Aorta (tissue), 5 donors: ENCODE measurements around the gene POR. TPM values are rescaled to one million over a fixed set of nuclear protein-coding genes. Genes with fewer than 3 reads are reported as not detected.

Experiments used
- ATAC-seq: fragments of 200-7000 bp; cut with Tn5 transposase; one replicate; pipeline ENCODE4 v1.9.1; 2022; ENCODE audit warnings: moderate library complexity; ENCODE audit not compliant: low FRiP score
- DNase-seq, 2 donors: peaks; one replicate each; pipeline ENCODE4 v3.0.0-alpha.2; 2020
- H3K27ac ChIP-seq, 2 donors: one replicate each; pipeline ENCODE4 v1.5.1; 2013; ENCODE audit warnings: low read length in 2 of 2, mild to moderate bottlenecking in 2 of 2, moderate library complexity in 2 of 2, control low read depth in 1 of 2, inconsistent platforms in 1 of 2, low read depth in 1 of 2
- H3K27me3 ChIP-seq, 2 donors: one replicate each; pipeline ENCODE4 v1.6.1; 2013; ENCODE audit warnings: control low read depth in 1 of 2, low read length in 1 of 2, mild to moderate bottlenecking in 1 of 2, moderate library complexity in 1 of 2; ENCODE audit not compliant: insufficient read depth in 2 of 2, control insufficient read depth in 1 of 2
- H3K36me3 ChIP-seq, 2 donors: one replicate each; pipeline ENCODE4 v1.6.1; 2013; ENCODE audit warnings: control low read depth in 1 of 2, low read length in 1 of 2, mild to moderate bottlenecking in 1 of 2; ENCODE audit not compliant: insufficient read depth in 2 of 2, control insufficient read depth in 1 of 2
- H3K4me1 ChIP-seq, 2 donors: one replicate each; pipeline ENCODE4 v1.6.1; 2013; ENCODE audit warnings: low read length in 2 of 2, control low read depth in 1 of 2, mild to moderate bottlenecking in 1 of 2, moderate library complexity in 1 of 2; ENCODE audit not compliant: insufficient read depth in 2 of 2, control insufficient read depth in 1 of 2
- H3K4me3 ChIP-seq, 2 donors: one replicate each; pipeline ENCODE4 v1.5.1; 2013; ENCODE audit warnings: low read length in 2 of 2, control low read depth in 1 of 2, mild to moderate bottlenecking in 1 of 2
- H3K9me3 ChIP-seq: one replicate; pipeline ENCODE4 v1.6.1; 2013; ENCODE audit warnings: mild to moderate bottlenecking, low read length; ENCODE audit not compliant: control insufficient read depth
- whole genome bisulfite sequencing, 2 donors: extraction: QIAGEN DNeasy Blood & Tissue Kit; methylation state at CpG; one replicate each; pipeline ENCODE4 v1.1.7; 2013; 5-methylcytosine and 5-hydroxymethylcytosine counted together
- intact Hi-C, 2 donors: fragments of 100-400 bp; cut with DNase I; formaldehyde crosslinking; loops; one replicate each; pipeline versions ENCODE4 v1.14.2 to v1.15.0; 2022
- polyA plus RNA-seq, 2 donors: library from polyadenylated mRNA; stranded (reverse); fragments of 200-250 nt; gene quantifications; one replicate each; pipeline ENCODE4 v1.2.3, GENCODE V29; 2013
- total RNA-seq, 2 donors: library from RNA; stranded (reverse); fragmentation: NEBNext Ultra II Directional; extraction: Animal tissue kit (Norgen Biotek cat#: 25700); gene quantifications; one replicate each; pipeline ENCODE4 v1.2.1, GENCODE V29; 2021
- donor health status: healthy with polysubstance abuse.
- donor health status: Bipolar disorder and iron deficiency.
- donor health status: DM: no; HTN: no; CAD: no.
- donor health status: DM: no; HTN: no; CAD: no.
- donor health status: DM: yes; HTN: yes; CAD: no.

POR gene
- total and polyA plus RNA-seq, 4 donors: 40.4 to 121 (median 79.6) TPM

DNA sequence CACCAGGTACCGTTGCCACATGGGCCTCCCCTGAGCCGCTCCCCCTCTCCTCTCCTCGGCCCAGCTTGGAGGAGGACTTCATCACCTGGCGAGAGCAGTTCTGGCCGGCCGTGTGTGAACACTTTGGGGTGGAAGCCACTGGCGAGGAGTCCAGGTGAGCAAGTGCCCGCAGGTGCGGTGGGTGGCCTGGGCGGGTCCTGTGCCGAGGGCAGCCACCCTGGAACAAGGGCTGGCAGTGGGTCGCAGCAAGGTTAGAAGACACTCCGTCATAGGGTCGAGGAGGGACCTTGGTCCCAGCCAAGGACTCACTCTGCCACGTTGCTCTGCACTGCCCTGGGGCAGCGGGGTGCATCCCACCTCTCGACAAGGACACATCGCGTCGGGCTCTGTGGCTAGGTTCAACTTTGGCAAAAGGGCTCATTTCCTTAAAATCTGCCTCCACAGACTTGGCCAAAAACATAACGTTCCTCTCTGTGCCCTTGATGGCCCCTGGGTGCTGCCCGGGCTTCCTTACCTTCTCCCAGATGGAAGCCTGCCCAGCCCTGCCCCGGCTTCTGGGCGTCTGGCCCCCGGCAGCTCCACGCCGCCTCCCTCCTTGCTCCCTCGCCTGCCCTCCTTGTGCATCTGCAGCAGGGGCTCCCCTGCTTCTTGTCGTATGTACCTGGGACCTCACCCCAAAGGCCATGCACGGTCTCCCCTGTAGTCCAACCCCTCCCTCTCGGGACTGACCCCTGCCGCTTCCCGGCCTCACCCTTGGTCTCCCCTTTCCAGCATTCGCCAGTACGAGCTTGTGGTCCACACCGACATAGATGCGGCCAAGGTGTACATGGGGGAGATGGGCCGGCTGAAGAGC is 66.7 kb downstream of the POR start:
- Histone ChIP-seq H3K4me1 (no peaks in the 10 kb centered on the region), H3K9me3 (no peaks in the 10 kb centered on the region), H3K36me3 (peaks cover 0 to 9% of the 10 kb centered on the region in 2 donors), H3K27ac (no peak overlapping the region), H3K27me3 (no peaks in the 10 kb centered on the region), H3K4me3 (no peak overlapping the region)
- intact Hi-C loops: no loop called here
- WGBS, 2 donors: 83 to 84% methylated on average over 38 of the region's 38 CpGs
- DNase-seq (no peak), ATAC-seq (no peak)

DNA sequence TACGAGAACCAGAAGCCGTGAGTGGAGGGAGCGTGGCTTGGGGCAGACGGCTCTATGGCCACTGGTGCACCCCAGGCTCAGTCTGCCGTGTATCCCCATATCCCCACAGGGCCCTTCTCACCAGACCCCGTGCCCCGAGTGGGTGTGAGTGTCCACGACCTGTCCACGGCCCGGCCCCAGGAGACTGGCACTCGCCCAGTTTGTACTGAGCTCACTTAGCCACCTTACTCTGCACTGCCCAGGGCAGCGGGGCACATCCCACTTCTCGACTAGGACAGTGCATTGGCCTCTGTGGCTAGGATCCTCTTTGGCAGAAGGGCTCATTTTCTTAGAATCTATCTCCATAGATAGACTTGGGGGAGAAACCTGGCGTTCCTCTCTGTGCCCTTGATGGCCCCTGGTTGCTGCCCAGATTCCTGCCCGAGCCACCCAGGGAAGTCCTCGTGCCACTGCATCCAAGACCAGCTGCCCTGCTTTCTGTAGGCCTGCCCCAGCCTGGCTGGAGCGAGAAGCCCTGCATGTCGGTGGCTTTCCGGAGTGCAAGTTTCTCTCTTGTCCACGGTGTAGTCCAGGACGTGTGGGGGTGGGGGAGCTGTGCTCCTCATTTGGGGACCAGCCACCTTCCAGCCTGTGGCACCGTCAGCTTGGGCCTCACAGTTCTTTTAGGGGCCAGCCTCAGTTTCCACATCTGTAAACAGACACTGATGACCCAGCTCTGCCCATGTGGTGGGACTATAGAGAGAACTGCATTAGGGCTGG is 67.5 kb downstream of the POR start:
- peaks cover 0 to 12% of the 10 kb centered on the region in 2 donors for H3K36me3 ChIP-seq
- intact Hi-C loops: no loop called here
- H3K27ac ChIP-seq: no peak overlapping the region
- H3K9me3 ChIP-seq: no peaks in the 10 kb centered on the region
- ATAC-seq (no peak), DNase-seq (no peak)
- H3K27me3 ChIP-seq: no peaks in the 10 kb centered on the region
- no peaks in the 10 kb centered on the region for H3K4me1 ChIP-seq
- 81 to 86% methylated on average over 22 of the region's 22 CpGs for WGBS, 2 donors
- H3K4me3 ChIP-seq: no peak overlapping the region

GRCh38 chr7:75983471-75984129 is 68.6 kb downstream of the POR start:
- WGBS, 2 donors: 79 to 81% methylated on average over 26 of the region's 26 CpGs
- peaks cover 0 to 13% of the 10 kb centered on the region in 2 donors for H3K36me3 ChIP-seq
- H3K4me3 ChIP-seq: no peak overlapping the region
- no peaks in the 10 kb centered on the region for H3K27me3 ChIP-seq
- H3K4me1 ChIP-seq: no peaks in the 10 kb centered on the region
- intact Hi-C loops: no loop called here
- ATAC-seq (no peak), DNase-seq (no peak)
- no peak overlapping the region for H3K27ac ChIP-seq
- H3K9me3 ChIP-seq: no peaks in the 10 kb centered on the region

DNA sequence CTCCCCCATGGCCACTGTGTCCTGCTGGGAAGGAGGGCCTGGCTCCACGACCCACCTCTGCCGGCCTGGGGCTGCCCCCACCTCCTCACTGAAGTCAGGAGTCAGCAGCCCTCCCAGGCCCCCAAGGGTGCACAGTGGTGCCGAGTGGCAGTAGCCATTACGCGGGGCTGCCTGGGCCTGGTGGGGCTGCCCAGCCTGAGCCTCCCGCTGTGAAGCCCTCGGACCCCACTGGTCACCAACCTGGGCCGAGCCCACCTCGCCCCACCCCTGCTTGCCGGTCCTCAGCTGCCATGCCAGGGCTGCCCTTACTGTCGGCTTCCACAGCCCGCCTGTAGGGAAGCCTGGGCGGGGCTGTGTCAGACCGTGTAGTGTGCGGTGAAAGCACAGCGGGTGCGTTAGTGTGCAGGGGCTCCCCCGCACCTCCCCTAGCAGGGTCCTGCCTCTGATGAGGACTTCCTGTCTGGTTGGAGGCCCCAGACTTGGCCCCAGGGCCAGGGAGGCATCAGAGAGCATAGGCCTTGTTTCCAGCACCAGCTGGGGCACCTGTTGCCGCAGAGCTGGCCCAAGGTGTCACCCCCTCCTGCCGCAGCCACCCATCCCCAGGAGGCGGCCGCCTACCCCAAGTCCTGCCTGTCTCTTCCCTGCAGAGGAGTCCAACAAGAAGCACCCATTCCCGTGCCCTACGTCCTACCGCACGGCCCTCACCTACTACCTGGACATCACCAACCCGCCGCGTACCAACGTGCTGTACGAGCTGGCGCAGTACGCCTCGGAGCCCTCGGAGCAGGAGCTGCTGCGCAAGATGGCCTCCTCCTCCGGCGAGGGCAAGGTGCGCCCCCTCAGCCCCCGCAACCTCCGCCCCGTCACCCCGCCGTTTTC is 69.4 kb downstream of the POR start:
- Histone ChIP-seq H3K27ac (no peak overlapping the region), H3K4me3 (no peak overlapping the region), H3K9me3 (no peaks in the 10 kb centered on the region), H3K27me3 (no peaks in the 10 kb centered on the region), H3K4me1 (no peaks in the 10 kb centered on the region), H3K36me3 (peaks cover 0 to 13% of the 10 kb centered on the region in 2 donors)
- ATAC-seq (no peak), DNase-seq (no peak)
- WGBS, 2 donors: 90 to 91% methylated on average over 42 to 44 of the region's 44 CpGs
- intact Hi-C loops: no loop called here

DNA sequence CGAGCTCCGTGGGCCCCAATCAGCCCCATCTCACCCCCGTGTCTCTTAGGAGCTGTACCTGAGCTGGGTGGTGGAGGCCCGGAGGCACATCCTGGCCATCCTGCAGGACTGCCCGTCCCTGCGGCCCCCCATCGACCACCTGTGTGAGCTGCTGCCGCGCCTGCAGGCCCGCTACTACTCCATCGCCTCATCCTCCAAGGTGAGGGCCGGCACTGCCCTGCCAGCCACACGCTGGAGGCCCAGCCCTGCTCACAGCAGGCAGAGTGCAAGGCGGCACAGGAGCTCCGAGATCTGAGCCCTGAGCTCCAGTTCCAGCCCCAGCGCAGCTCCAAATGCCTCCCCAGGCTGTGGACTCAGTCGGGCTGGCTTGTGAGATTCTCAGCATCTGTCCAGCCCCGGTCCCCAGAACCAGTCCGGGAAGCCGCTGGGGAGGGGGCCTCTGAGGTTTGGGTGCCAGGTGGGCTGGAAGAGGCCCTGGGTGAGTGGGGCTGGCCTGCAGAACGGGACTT is 70.1 kb downstream of the POR start:
- DNase-seq: peak in 1 of 2 donors; percentile 43
- intact Hi-C loops: no loop called here
- 84 to 85% methylated on average over 20 to 21 of the region's 21 CpGs for WGBS, 2 donors
- H3K4me1 ChIP-seq: no peaks in the 10 kb centered on the region
- H3K4me3 ChIP-seq: no peak overlapping the region
- no peaks in the 10 kb centered on the region for H3K9me3 ChIP-seq
- ATAC-seq: no peak
- H3K27me3 ChIP-seq: no peaks in the 10 kb centered on the region
- no peak overlapping the region for H3K27ac ChIP-seq
- H3K36me3 ChIP-seq: peaks cover 0 to 13% of the 10 kb centered on the region in 2 donors

GRCh38 chr7:75985518-75986146 is 70.7 kb downstream of the POR start:
- 83 to 85% methylated on average over 32 to 41 of the region's 41 CpGs for WGBS, 2 donors
- intact Hi-C loops: no loop called here
- H3K27ac ChIP-seq: no peak overlapping the region
- no peak for ATAC-seq
- H3K4me3 ChIP-seq: no peak overlapping the region
- H3K36me3 ChIP-seq: peaks cover 0 to 13% of the 10 kb centered on the region in 2 donors
- peak in 1 of 2 donors; percentile 54 for DNase-seq
- H3K4me1 ChIP-seq: no peaks in the 10 kb centered on the region
- H3K27me3 ChIP-seq: no peaks in the 10 kb centered on the region
- H3K9me3 ChIP-seq: no peaks in the 10 kb centered on the region

DNA sequence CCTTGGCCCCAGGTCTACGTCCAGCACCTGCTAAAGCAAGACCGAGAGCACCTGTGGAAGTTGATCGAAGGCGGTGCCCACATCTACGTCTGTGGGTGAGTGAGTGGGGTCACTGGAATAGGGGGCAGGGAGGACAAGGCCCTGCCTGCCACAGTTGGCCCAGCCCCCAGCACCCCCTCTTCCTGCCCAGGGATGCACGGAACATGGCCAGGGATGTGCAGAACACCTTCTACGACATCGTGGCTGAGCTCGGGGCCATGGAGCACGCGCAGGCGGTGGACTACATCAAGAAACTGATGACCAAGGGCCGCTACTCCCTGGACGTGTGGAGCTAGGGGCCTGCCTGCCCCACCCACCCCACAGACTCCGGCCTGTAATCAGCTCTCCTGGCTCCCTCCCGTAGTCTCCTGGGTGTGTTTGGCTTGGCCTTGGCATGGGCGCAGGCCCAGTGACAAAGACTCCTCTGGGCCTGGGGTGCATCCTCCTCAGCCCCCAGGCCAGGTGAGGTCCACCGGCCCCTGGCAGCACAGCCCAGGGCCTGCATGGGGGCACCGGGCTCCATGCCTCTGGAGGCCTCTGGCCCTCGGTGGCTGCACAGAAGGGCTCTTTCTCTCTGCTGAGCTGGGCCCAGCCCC is 71.3 kb downstream of the POR start:
- intact Hi-C loops: no loop called here
- Histone ChIP-seq H3K27me3 (no peaks in the 10 kb centered on the region), H3K4me1 (no peaks in the 10 kb centered on the region), H3K9me3 (no peaks in the 10 kb centered on the region), H3K36me3 (peaks cover 0 to 13% of the 10 kb centered on the region in 2 donors), H3K27ac (no peak overlapping the region), H3K4me3 (no peak overlapping the region)
- ATAC-seq (no peak), DNase-seq (peak in 1 of 2 donors; percentile 39)
- 73 to 77% methylated on average over 20 of the region's 20 CpGs for WGBS, 2 donors
